ENCODE results near the gene HLCS. TPM values are rescaled to one million over a fixed set of nuclear protein-coding genes. Genes with fewer than 3 reads are reported as not detected.

The HLCS gene
- polyA plus RNA-seq, 1 experiment, result 22.3 TPM

- DNase-seq (ENCODE audit: low read depth, low spot score), result no peak
- CTCF ChIA-PET, result interaction anchor here (0.7 to 2.7 kb wide), 2 partner anchors 12 to 123 kb away, joined by 3 to 10 read pairs; no protein-coding TSS in a partner anchor
Measured at GRCh38 chr21:36866419-36866818, 100.0 kb downstream of the HLCS start.

DNA sequence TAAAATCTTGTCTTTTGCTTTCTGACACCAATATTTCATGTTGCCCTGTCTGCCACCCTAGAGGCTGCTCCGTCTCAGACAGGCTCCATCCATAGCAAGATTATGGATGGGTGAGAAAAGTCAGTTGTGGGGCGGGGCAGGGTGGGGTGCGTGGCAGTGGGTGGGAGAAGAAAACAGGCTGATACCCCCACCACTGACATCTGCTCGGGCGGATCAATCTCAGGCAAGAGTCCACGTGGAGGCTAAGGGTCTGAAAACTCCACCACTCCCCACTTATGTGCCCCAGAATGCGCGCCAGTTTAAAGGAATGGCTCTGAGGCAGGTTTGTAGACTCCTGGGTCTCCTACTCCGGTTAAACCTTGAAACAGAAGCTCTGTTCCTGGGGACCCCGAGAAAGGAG, 101.5 kb downstream of the HLCS start:
- ChIA-PET CTCF (interaction anchor here (2.7 kb wide), 1 partner anchor 11 kb away, joined by 10 read pairs; no protein-coding TSS in a partner anchor), POLR2A (no interaction called here)
- no peak for TF ChIP-seq CTCF (IDR thresholded peaks at IDR 0.05; ENCODE audit: low read depth, low read length)
- Histone ChIP-seq H3K27me3 (ENCODE audit: control insufficient read depth, insufficient read depth, low read length) (no peaks in the 10 kb centered on the region), H3K27ac (ENCODE audit: low read depth, low read length) (no peak overlapping the region), H3K4me3 (ENCODE audit: low read depth, low read length) (no peak overlapping the region), H3K9me3 (ENCODE audit: control insufficient read depth, insufficient read depth, low read length) (no peaks in the 10 kb centered on the region)
- DNase-seq (ENCODE audit: low read depth, low spot score), result no peak

More at GRCh38 chr21:36866419-36866818, 100.0 kb downstream of the HLCS start:
- Histone ChIP-seq H3K27ac (ENCODE audit: low read depth, low read length) (no peak overlapping the region), H3K9me3 (ENCODE audit: control insufficient read depth, insufficient read depth, low read length) (no peaks in the 10 kb centered on the region), H3K27me3 (ENCODE audit: control insufficient read depth, insufficient read depth, low read length) (no peaks in the 10 kb centered on the region), H3K4me3 (ENCODE audit: low read depth, low read length) (no peak overlapping the region)
- no peak for TF ChIP-seq CTCF (IDR thresholded peaks at IDR 0.05; ENCODE audit: low read depth, low read length)
- POLR2A ChIA-PET, result no interaction called here

DNA sequence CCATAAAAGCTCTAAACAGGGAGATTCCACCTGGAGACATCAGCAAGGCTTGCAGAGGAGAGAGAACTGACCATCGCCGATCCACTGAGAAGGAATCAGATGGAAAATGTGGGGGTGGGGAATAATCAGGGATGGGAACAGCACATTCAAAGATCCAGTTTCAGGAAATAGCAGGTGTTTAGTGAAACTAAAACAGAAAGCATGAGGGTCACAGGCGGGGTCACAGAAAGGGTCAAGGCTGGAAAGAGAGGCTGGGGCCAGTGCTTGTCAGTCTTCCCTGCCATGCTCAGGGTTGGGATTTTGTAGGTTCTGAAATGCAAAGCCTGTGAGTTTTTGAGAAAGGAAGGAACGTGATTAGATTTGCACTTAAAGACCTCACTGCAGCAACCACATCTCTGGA, 103.2 kb downstream of the HLCS start:
- ChIA-PET POLR2A (no interaction called here), CTCF (interaction anchor here (1.4 kb wide), 1 partner anchor 9 kb away, joined by 3 read pairs; no protein-coding TSS in a partner anchor)
- TF ChIP-seq CTCF (IDR thresholded peaks at IDR 0.05; ENCODE audit: low read depth, low read length), result no peak
- no peak for DNase-seq (ENCODE audit: low read depth, low spot score)
- Histone ChIP-seq H3K27ac (ENCODE audit: low read depth, low read length) (no peak overlapping the region), H3K4me3 (ENCODE audit: low read depth, low read length) (no peak overlapping the region), H3K27me3 (ENCODE audit: control insufficient read depth, insufficient read depth, low read length) (no peaks in the 10 kb centered on the region), H3K9me3 (ENCODE audit: control insufficient read depth, insufficient read depth, low read length) (no peaks in the 10 kb centered on the region)

- Histone ChIP-seq H3K27ac (ENCODE audit: low read depth, low read length) (peak overlapping the region; percentile 71), H3K4me3 (ENCODE audit: low read depth, low read length) (no peak overlapping the region), H3K9me3 (ENCODE audit: control insufficient read depth, insufficient read depth, low read length) (no peaks in the 10 kb centered on the region), H3K27me3 (ENCODE audit: control insufficient read depth, insufficient read depth, low read length) (no peaks in the 10 kb centered on the region)
- ChIA-PET POLR2A (no interaction called here), CTCF (no interaction called here)
- TF ChIP-seq CTCF (IDR thresholded peaks at IDR 0.05; ENCODE audit: low read depth, low read length), result no peak
- DNase-seq (ENCODE audit: low read depth, low spot score), result no peak
Measured at GRCh38 chr21:36861595-36862323, 104.7 kb downstream of the HLCS start.

- TF ChIP-seq CTCF (IDR thresholded peaks at IDR 0.05; ENCODE audit: low read depth, low read length), result no peak
- peak overlapping the region; percentile 71 for H3K27ac ChIP-seq (ENCODE audit: low read depth, low read length)
- H3K9me3 ChIP-seq (ENCODE audit: control insufficient read depth, insufficient read depth, low read length), result no peaks in the 10 kb centered on the region
- ChIA-PET POLR2A (no interaction called here), CTCF (no interaction called here)
- DNase-seq (ENCODE audit: low read depth, low spot score), result peak; percentile 29
- H3K27me3 ChIP-seq (ENCODE audit: control insufficient read depth, insufficient read depth, low read length), result no peaks in the 10 kb centered on the region
- H3K4me3 ChIP-seq (ENCODE audit: low read depth, low read length), result no peak overlapping the region
Measured at GRCh38 chr21:36860736-36861594, 105.5 kb downstream of the HLCS start.
